ENCODE measurements around the gene FAM222A. TPM values are rescaled to one million over a fixed set of nuclear protein-coding genes. Genes with fewer than 3 reads are reported as not detected.

Gene FAM222A
- polyA plus RNA-seq, 1 donor: 6.3 TPM

DNA sequence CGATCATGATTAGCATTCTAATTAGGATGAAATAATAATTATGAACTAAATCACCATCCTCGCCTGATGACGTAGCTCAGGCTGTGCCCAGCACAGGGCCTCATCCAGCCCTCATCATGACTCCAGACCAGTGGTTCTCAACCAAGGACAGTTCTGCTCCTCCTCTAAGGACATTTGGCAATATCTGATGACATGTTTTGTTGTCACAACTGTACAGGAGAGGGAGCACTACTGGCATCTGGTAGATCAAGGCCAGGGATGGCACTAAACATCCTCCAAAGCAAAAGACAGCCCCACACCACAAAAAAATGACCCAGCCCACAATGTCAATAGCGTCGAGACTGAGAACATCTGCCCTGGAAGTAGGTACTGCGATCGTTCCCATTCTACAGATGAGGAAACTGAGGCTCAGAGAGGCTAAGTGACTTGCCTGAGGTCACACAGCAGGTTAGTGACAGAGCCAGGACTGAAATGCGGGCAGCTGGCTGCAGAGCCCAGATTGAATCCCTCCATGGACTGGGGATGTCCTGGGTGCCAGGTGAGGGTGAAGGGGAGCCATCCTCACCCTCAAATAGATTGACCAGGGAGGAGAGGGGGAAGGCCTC is 104.1 kb downstream of the FAM222A start:
- Histone ChIP-seq H3K4me1 (ENCODE audit: control insufficient read depth, insufficient read depth, low read length) (no peaks in the 10 kb centered on the region), H3K4me3 (ENCODE audit: low read length) (no peak overlapping the region), H3K27ac (ENCODE audit: low read length) (no peak overlapping the region), H3K27me3 (ENCODE audit: control insufficient read depth, insufficient read depth, low read length) (no peaks in the 10 kb centered on the region), H3K9me3 (ENCODE audit: control insufficient read depth, low read depth, low read length) (peaks cover 8% of the 10 kb centered on the region), H3K36me3 (ENCODE audit: control insufficient read depth, insufficient read depth, low read length) (no peaks in the 10 kb centered on the region)
- DNase-seq: no peak
- WGBS (ENCODE audit: insufficient coverage, low lambda C conversion rate): no CpG with 5 or more reads among the region's 8 CpGs

DNA sequence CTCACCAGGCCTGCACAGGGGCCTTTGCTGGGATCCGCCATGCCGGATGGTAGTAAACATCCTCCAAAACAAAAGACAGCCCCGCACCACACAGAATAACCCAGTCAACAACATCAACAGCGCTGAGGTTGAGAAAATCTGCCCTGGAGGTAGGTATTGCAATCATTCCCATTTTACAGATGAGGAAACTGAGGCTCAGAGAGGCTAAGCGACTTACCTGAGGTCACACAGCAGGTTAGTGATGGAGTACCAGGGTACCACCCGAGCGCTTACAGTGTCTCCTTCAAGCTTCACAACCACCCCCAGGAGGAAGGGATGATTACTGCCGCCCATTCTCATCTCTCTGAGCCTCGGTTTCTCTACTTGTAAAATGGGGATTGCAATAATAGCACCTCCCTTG is 104.6 kb downstream of the FAM222A start:
- Histone ChIP-seq H3K27ac (ENCODE audit: low read length) (no peak overlapping the region), H3K27me3 (ENCODE audit: control insufficient read depth, insufficient read depth, low read length) (no peaks in the 10 kb centered on the region), H3K36me3 (ENCODE audit: control insufficient read depth, insufficient read depth, low read length) (no peaks in the 10 kb centered on the region), H3K4me3 (ENCODE audit: low read length) (no peak overlapping the region), H3K9me3 (ENCODE audit: control insufficient read depth, low read depth, low read length) (peaks cover 8% of the 10 kb centered on the region), H3K4me1 (ENCODE audit: control insufficient read depth, insufficient read depth, low read length) (no peaks in the 10 kb centered on the region)
- WGBS (ENCODE audit: insufficient coverage, low lambda C conversion rate): no CpG with 5 or more reads among the region's 9 CpGs
- DNase-seq: no peak

DNA sequence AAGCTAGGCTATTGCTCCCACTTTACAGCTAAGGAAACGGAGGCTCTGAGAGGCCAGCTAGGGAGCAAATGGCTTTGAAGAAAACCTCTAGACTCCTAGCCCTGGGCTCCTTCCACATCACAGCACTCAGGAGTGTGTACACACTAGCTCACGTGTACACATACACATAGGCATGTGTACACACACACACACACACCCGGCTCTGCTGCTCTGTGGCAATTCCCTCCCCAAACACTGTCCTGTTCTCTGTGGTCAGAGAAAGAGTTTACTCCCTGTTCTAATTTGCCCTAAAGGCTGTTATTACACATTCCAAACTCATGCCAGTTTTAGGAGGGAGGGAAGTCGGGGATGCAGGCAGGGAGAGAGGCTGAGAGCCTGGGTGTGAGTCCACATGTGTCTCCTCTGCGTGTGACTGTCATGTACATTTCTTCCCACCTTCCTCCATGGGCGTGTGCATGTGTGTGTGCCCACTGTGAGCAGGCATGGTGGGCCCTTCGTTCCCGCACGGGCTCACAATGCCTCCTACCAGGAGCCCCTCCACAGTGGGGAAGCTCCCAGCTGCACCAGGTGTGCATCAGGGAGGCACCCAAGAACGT is 105.4 kb downstream of the FAM222A start:
- Histone ChIP-seq H3K4me3 (ENCODE audit: low read length) (no peak overlapping the region), H3K27ac (ENCODE audit: low read length) (no peak overlapping the region), H3K36me3 (ENCODE audit: control insufficient read depth, insufficient read depth, low read length) (no peaks in the 10 kb centered on the region), H3K27me3 (ENCODE audit: control insufficient read depth, insufficient read depth, low read length) (no peaks in the 10 kb centered on the region), H3K9me3 (ENCODE audit: control insufficient read depth, low read depth, low read length) (peaks cover 7% of the 10 kb centered on the region), H3K4me1 (ENCODE audit: control insufficient read depth, insufficient read depth, low read length) (no peaks in the 10 kb centered on the region)
- no peak for DNase-seq
- WGBS (ENCODE audit: insufficient coverage, low lambda C conversion rate): no CpG with 5 or more reads among the region's 10 CpGs

Other genes starting within 250 kb of the FAM222A start
- 26.3 TPM for gene KCTD10, start 236.5 kb upstream of the FAM222A start, polyA plus RNA-seq
- gene UBE3B, start 236.2 kb upstream of the FAM222A start, polyA plus RNA-seq: 31.8 TPM
- gene MMAB, start 140.3 kb upstream of the FAM222A start, polyA plus RNA-seq: 30.3 TPM
- 15.8 TPM for gene MVK, start 140.0 kb upstream of the FAM222A start, polyA plus RNA-seq
- 0.76 TPM for gene TRPV4, start 119.6 kb downstream of the FAM222A start, polyA plus RNA-seq
- 24.3 TPM for gene GLTP, start 166.7 kb downstream of the FAM222A start, polyA plus RNA-seq
- gene TCHP, start 186.4 kb downstream of the FAM222A start, polyA plus RNA-seq: 27.7 TPM